ENCODE results near the gene TSPAN9. TPM values are rescaled to one million over a fixed set of nuclear protein-coding genes. Genes with fewer than 3 reads are reported as not detected.
A peak's percentile ranks its signal among the peaks of the same experiment; 100 is the strongest.

Gene TSPAN9
- total RNA-seq, 1 donor from 2014 or later = 20.5 TPM

- H3K4me3 ChIP-seq (ENCODE audit: low read depth, low read length) = no peak overlapping the region
- TF ChIP-seq CTCF (conservative IDR thresholded peaks at IDR 0.05; ENCODE audit: low read depth, low read length) = no peak
- no peak for DNase-seq (ENCODE audit: low read depth)
Observed at GRCh38 chr12:3160081-3160480, 82.9 kb downstream of the TSPAN9 start.

GRCh38 chr12:3161861-3162260 is 84.7 kb downstream of the TSPAN9 start:
- DNase-seq (ENCODE audit: low read depth) = no peak
- H3K4me3 ChIP-seq (ENCODE audit: low read depth, low read length) = no peak overlapping the region
- TF ChIP-seq CTCF (conservative IDR thresholded peaks at IDR 0.05; ENCODE audit: low read depth, low read length) = no peak

- no peak overlapping the region for H3K4me3 ChIP-seq (ENCODE audit: low read depth, low read length)
- no peak for DNase-seq (ENCODE audit: low read depth)
- TF ChIP-seq CTCF (conservative IDR thresholded peaks at IDR 0.05; ENCODE audit: low read depth, low read length) = peak; percentile 2
Observed at GRCh38 chr12:3164454-3165077, 87.4 kb downstream of the TSPAN9 start.

- TF ChIP-seq CTCF (conservative IDR thresholded peaks at IDR 0.05; ENCODE audit: low read depth, low read length) = no peak
- DNase-seq (ENCODE audit: low read depth) = no peak
- no peak overlapping the region for H3K4me3 ChIP-seq (ENCODE audit: low read depth, low read length)
Observed at GRCh38 chr12:3165078-3165980, 88.2 kb downstream of the TSPAN9 start.

GRCh38 chr12:3167636-3168035 is 90.5 kb downstream of the TSPAN9 start:
- no peak for DNase-seq (ENCODE audit: low read depth)
- H3K4me3 ChIP-seq (ENCODE audit: low read depth, low read length) = no peak overlapping the region
- TF ChIP-seq CTCF (conservative IDR thresholded peaks at IDR 0.05; ENCODE audit: low read depth, low read length) = no peak

- peak overlapping the region; percentile 23 for H3K4me3 ChIP-seq (ENCODE audit: low read depth, low read length)
- no peak for TF ChIP-seq CTCF (conservative IDR thresholded peaks at IDR 0.05; ENCODE audit: low read depth, low read length)
- DNase-seq (ENCODE audit: low read depth) = peak; percentile 84
Observed at GRCh38 chr12:3168223-3169221, 91.3 kb downstream of the TSPAN9 start.
